NCI-H2227 (cell line): ENCODE measurements around the gene NR2C1.
"Not testable (repeated sequence)": the region's sequence is repeated elsewhere in the genome, so short reads cannot be mapped to it uniquely, and the experiment has no call there.

Source experiments
- DNase-seq: peaks from one replicate; lab custom pipeline; 2025; ENCODE audit not compliant: unreplicated experiment; lab: John Stamatoyannopoulos, UW

NR2C1 gene

DNA sequence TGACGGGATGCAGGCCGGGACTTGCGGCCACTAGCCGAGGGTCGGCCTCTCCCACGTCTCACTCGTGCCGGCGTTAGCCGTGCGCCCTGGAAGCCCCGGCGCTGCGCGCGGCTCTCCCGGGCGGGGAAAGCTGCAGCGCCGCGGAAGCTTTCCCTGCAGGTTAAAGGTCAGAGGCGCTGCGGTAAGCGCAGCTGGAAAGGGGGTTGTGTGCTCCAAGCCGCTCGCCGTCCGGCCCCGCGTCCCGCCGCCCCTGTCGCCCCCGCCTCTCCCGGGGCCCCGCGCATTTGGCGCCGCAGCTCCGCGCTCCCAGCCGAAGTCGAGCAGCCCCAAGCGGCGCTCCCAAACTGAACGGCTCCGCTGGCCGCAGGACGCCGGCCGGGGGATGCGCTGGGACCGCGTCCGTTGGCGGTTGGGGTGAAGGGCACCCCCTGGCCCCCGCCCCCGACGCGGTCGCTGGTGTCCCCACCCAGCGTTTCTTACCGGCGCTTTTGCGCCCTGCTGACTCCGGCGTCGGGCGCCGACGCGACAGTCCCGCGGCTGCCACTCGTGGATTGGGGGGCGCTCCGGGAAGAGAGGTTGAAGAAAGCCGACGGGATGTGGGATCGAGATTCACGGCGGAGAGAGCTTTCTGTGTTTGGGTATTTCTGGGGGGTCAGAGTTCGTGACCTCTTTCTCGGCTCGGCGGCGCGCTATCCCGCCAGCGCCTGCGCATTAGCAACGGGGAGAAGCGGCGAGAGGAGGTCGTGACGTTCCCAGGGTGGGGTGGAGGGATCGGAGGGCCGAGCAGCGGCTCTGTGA, at the start of gene NR2C1:
TSS of gene NR2C1 (minus strand) at position 719 of the 798 bp plus-strand sequence. CDS start 6,234 bp downstream, outside the sequence.
- DNase-seq = peak; percentile 96

DNA sequence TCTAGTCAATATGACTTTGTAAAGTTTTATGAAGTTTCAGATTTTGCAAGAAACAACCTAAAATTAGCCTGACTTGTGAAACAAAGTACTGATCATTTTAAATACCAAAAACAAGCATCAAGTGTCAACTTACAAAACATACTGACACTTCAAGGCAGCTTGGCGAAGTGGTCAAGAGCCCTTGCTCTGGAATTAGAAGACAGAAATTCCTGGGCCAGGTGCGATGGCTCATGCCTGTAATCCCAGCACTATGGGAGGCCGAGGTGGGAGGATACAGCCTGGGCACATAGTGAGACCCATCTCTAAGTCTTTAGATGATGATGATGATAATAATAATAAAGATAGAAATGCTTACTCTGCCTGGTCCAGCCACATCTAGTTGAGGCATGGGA, 45.4 kb upstream of the NR2C1 start:
- DNase-seq = no peak

DNA sequence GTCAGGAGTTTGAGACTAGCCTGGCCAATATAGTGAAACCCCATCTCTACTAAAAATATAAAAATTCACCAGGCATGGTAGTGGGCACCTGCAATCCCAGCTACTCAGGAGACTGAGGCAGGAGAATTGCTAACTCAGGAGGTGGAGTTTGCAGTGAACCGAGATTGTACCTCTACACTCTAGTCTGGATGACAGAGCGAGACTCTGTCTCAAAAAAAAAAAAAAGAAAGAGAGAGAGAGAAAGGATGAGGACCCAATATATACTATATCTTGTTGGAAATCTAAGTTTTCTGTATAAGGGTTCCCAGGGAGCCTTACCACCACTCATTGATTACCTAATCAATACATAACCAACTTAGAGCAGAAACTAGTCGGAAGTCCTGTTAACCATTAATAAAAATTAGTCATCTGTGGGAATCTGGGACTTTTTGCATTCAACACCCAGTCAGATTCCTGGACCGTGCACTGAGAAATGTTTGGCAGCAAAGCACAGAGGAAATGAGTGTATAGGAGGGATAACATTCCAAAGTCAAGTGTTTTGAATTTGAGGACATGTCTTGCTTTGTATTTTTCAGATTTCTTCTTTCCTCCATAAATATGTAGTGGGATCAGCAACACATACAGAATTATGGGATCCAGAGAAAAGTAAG, 44.8 kb upstream of the NR2C1 start:
- no peak for DNase-seq

DNA sequence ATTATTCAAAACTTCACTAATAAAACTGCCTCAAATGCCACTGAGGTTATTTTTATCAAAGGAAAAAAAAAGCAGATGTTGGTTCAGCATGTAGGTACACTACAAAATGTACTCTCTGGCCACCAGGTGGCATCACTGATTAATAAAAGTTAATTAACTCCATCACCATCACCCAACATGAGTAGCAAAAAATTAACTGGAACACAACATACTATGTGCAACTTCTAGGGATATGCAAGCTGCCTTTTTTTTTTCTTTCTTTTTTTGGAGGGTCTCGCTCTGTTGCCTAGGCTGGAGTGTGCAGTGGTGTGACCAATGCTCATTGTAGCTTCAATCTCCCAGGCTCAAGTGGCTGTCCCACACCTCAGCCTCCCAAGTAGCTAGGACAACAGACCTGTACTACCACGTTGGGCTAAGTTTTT, 43.8 kb upstream of the NR2C1 start:
- peak; percentile 71 for DNase-seq

DNA sequence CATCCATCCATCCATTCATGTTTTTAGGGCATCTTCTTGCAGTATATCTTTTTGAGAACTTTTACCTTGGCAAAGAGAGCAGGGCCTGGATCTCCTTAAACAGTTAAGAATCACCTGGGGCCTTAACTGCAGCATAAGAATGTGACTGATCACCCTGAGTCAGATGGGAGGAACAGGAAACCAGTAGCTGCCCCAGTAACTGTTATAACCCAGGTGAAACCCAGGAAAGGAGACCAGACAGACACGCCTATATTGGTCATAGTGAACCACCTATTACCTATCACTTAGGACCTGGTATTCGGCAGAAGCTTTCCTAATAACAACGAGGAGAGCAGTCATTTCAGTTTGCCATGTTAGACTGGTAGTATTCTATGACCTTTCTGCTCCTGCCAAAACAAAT, 43.4 kb upstream of the NR2C1 start:
- no peak for DNase-seq

DNA sequence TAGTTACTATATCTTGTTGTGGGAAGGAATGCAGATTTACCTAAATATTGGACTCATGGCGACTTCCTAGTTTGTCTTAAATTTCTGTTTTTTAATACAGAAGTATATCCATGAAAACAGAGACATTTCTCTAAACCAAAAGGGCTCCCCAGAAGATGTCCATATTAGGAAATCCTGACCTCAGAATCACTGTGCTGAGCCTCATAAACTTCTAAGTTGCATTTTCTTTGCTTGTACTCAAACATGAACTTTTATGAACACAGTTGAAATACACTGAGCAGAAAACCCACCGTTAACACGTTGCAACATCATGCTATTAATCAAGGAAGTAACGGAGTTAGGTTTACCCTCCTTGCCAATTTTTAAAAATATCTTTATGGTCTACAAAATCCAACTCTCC, 42.9 kb upstream of the NR2C1 start:
- DNase-seq = no peak

DNA sequence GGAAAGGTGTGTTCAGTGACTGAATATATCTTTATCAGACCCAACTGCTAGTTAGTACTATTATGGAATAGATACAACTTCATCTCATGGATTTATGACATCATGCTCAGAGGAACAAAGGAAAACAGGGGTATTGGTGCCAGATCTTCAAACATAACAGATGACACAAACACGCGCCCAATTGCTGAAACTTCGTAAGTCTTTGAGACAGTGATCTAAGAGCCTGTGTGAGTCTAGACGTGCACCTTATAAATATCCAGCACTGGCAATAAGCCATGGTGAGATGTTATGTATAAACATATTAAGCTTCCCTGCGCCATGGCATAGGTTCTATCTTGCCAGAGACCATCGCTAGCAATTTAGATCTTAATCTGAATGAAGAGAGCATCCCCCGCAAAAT, 42.2 kb upstream of the NR2C1 start:
- no peak for DNase-seq

DNA sequence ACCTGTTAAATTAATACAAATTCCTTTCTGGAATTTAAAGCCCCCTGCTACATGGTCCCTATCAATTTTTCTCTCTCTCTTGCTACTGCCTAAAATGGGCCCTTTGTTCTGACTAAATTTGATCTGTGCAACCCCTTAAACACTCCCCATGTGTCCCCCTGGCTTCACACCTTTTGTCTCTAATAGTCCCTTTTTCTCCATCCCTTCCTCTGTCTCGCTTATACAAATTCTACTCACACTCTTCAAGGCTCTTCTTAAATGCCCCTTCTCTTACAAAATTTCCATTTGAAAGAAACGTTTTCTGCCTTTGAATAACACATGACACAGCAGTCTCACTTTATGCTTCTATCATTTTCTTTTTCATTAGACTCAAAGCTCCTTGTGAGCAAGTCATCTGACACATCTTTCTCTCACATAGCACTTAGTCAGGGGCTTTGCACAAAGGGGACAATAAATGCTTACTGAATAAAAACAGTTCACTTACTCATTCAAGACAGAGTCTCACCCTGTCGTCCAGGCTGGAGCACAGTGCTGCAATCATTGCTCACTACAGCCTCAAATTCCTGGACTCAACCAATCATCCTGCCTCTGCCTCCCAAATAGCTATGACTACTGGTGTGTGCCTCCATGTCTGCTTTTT, 41.5 kb upstream of the NR2C1 start:
- no peak for DNase-seq

DNA sequence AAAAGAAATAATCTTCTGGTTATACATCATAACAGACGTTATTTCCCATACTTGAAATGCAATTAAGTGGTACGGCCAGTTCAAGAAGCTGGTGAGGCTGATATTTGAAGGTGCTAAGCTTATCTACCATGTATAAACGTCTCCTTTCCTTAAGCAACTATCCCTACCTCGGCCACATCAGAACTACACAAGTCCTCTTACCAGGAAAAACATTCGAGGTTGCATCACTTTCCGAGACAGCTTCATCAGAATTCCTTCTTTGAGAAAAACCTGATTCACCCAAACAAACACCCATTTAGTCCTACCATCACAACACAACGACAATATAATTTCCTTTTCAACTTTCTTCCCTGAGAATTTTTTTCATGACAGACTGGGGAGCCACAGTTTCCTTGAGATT, 33.9 kb upstream of the NR2C1 start:
- DNase-seq = no peak

DNA sequence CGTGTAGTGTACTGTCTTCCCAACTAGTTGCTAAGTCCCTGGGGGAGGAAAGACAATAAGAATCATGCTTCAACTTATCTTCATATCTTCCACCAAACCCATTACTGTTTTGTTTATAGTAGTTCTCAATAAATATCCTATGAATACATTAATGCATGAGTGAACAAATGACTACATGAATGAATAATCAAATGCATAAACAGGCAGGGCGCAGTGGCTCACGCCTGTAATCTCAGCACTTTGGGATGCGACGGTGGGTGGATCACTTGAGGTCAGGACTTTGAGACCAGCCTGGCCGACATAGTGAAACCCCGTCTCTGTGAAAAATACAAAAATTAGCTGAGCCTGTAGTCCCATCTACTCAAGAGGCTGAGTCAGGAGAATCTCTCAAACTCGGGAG, 32.1 kb upstream of the NR2C1 start:
- no peak for DNase-seq

DNA sequence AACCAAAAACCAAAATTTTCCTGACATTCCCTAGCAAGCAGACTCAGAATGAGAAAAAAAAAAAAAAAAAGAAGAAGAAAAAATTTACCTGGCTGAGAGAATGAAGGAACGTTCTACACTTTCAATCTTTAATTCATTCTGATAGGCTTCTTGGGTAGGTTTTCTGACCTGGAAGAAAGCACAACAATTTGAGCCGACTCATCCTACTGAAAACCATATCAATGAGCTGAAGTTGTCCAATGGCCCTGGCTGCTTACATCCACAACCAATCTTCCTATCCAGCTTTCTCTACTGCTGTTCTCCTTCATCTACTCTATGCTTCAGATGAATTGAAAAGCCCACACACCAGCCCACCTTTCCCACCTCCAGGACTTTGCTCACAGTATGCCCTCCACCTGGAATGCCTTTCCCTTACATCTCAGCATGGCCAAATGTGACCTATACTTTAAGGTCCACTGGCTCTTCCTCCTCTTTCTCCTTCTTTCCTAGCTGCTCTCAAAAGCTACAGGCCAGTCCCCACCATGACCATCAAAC, 31.6 kb upstream of the NR2C1 start:
- no peak for DNase-seq

DNA sequence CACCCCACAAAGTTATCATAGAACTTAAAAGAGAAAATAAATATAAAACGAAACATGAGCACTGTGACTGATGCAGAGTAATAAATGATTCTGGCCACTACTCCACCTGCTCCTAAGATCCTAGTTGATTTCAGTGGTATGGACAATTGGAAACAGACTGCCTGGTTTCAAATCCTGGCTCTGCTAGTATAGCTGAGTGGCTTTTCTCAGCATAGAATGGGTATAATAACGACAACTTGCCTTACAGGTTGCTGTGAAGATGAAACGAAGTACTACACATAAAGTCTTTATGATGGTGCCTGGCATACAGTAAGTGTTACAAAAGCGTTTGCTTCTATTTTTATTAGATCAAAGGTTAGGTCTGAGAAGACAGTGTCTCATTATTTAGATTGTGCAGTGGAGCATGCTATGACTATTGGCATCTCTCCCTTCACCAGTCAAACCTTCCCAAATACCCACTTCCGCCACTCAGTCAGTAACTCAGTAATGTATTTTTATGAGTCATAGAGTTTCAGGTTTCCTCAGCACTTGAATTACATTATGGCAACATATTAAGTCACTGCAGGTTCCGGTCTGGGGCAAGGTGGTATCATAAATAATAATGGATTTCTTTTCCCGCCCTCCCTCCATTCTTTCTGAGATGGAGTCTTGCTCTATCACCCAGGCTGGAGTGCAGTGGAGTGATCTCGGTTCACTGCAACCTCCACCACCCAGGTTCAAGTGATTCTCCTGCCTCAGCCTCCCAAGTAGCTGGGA, 29.7 kb upstream of the NR2C1 start:
- peak; percentile 52 for DNase-seq

DNA sequence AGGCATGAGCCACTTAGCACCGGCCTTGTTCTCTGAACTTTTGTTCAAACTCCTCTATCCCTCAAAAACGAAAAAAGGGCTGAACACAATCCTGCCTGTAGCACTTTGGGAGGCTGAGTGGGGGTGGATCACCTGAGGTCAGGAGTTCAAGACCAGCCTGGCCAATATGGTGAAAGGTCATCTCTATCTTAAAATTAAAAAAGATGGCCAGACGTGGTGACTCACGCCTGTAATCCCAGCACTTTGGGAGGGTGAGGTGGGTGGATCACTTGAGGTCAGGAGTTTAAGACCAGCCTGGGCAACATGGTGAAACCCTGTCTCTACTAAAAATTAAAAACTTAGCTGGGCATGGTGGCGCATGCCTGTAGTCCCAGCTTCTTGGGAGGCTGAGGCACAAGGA, 28.5 kb upstream of the NR2C1 start:
- not testable (repeated sequence) for DNase-seq

DNA sequence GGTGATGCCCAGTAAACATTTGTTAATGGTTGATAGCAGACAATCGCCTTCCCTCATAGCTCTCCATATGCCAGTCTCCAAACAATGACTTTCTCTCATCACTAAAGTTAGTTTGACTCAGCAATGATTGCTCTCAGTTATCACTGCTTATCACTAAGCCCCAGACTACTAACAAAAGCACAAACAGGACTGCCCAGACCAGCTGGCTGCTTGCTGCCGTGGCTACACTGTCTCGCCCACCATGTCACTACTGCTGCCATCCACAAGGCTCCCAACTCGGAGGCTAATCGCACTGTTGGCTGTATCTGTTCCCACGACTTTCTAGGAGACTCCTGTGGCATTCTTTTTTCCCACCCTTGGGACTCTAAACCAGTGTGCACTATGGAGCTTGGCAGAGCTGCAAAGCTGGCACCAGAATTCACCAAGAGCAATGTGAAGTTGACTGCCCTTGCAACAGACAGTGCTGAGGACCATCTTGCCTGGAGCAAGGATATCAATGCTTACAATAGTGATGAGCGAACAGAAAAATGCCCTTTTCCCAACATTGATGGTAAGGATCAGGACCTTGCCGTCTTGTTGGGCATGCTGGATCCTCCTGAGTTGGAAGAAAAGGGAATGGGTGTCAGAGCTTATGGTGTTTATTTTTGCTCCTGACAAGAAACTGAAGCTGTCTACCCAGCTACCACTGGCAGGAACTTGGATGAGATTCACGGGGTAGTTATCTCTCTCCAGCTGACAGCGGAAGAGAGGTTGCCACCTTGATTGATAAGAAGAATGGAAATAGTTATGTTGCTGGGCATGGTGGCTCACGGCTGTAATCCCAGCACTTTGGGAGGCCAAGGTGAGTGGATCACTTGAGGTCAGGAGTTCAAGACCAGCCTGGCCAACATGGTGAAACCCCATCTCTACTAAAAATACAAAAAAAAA, 27.1 kb upstream of the NR2C1 start:
- DNase-seq = no peak

DNA sequence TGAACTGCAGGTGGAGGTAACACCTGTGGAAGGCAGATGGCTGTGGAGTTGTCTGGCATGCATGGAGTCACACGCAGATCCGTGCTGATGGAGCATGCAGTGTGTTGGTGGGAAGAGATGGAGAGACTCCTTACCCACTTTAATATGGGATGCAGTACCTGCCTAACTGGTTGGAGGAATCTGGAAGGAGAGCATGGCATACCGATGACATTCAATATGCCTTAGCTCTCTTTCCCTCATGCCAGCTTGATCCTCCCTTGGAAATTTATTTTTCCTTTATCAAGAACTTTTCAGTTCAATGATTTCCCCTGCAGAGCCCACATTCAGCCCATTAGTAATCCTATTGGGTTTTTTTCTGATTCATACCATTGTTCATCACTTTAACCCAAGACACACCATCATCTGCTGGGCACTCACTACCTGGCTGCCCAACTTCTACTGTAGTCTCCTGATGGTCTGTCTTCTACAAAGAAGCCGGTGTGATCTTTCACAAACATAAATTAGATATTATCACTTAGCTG, 25.9 kb upstream of the NR2C1 start:
- no peak for DNase-seq

DNA sequence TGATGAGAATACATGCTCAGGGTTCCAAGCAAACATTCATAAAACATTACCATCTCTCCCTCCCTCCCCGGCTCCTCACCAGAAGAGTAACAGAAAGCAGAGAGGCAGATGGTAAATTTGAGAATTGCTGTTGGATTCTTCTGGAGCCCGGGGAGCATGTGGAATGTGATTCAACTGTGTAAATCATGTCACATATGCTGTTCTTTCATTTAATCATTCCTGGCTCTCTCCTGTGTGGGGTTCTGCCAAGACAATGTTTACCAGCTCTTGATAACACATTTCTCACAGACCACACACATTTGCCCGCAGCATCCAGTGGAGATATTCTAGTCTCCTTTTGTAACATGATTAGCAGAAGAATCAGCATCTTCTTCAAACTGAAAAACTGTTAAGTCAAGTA, 23.4 kb upstream of the NR2C1 start:
- DNase-seq = no peak

DNA sequence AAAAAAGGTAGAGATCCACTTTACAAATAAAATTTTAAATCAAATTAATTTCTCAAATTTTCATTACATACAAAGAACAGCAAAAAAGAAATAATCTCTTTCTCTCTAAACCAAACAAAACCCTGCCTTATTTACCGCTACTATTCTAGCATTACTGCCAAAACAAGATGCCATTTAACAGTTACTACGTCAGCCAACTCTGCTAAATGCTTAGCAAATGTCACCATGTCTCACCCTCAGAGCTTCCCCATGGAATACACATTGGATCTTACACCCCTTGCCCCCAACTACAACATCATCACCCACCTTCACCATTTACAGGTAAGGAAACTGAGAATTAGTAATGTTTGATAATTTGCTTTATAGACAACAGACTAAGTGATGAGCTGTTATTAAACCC, 23.0 kb upstream of the NR2C1 start:
- DNase-seq = no peak

DNA sequence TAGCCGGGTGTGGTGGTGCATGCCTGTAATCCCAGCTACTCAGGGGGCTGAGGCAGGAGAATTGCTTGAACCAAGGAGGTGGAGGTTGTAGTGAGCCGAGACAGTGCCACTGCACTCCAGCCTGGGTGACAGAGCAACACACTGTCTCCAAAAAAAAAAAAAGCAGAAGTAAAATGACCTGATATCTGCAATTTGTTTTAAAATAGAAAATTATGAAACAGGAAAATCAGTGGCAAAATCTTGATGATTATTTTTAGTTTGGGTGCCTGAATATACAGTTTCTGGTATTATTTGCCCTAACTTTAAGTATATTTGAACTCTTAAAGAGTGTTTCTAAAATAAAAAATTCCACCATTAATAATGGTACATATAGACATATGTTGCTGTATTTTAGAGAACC, 22.4 kb upstream of the NR2C1 start:
- not testable (repeated sequence) for DNase-seq

DNA sequence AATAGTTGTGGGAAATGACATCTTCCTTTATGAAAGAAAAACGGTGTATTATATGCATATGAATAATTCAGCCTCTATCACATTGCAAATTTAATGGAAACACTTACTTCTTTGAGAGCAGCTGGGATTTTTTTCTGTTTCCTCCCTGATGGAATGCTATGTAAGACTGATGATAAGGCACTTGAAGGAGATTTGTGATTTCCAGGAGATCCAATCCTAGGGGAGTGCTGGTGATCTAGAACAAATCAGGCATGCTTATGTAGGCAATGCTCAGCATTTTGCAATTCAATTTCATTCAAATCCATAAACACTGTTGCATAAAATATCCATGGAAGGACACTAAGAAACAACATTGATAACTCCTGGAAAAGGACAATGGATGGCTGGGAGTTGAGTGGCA, 16.0 kb upstream of the NR2C1 start:
- DNase-seq = no peak

DNA sequence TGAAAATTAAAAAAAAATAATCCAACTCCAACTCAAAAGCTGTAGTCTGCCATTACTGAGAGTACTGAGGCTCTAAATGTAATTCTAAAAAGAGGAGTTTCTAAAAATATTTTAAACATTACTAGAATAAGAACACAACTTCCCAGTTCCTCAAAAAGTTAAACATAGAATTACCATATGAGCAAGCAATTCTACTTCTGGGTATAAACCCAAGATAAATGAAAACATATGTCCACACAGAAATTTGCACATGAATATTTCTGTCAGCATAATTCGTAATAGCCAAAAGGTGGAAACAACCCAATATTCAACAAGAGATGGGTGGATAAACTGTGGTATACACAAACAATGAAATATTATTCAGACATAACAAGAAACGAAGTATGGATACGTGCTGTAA, 15.0 kb upstream of the NR2C1 start:
- no peak for DNase-seq
